ENCODE data around the gene CDSN.
A peak's percentile ranks its signal among the peaks of the same experiment; 100 is the strongest.

Gene CDSN

DNA sequence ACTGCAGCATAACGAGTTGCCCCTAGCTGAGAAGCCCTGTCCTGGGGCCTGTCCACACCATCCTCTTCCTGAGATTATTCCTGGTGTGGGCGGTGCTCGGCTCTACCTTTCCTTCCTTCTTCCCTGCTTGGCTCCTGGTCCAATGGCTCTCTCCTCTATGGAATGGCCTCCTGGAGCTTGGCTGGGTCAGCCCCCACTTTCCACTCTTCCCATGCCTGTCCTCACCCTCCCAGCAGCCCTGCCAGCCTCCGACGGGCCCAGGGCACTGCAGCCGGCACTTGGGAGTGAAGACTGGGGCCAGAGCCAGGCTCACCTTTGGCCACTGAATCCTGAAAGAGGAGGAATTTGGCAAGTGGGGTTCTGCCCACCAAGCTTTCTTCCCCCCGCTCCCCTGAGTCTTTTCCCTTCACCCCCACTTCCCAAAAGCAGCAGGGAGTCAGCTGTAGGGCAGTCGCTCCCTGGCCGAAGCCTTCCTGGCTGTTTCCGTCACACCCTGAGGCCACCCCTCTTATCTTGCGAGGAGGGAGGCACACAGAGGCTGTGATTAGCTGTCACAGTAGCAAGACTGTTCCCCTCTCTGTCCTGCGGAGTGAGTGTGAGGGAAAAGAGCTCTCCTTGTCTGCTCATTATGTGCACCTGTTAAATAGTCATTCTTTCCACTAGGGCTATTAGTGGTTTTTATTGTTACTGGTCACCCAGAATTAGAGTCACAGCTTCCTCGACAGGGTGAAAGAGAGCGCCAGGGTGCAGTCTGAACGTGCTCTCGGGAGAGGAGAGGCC is 6.3 kb upstream of the CDSN start:
- no peak overlapping the region for H3K4me3 ChIP-seq (ENCODE audit: low read depth, low read length)
- no peaks in the 10 kb centered on the region for H3K27me3 ChIP-seq (ENCODE audit: control insufficient read depth, insufficient read depth, low read length)
- no peak overlapping the region for H3K9ac ChIP-seq (ENCODE audit: low read depth, low read length)
- no peaks in the 10 kb centered on the region for H3K9me3 ChIP-seq (ENCODE audit: control insufficient read depth, insufficient read depth, low read length)
- no peak overlapping the region for H3K27ac ChIP-seq (ENCODE audit: low read depth, low read length)
- no peaks in the 10 kb centered on the region for H3K36me3 ChIP-seq (ENCODE audit: control insufficient read depth, insufficient read depth, low read length)
- H3K4me1 ChIP-seq (ENCODE audit: control insufficient read depth, insufficient read depth, low read length) = peaks cover 4% of the 10 kb centered on the region; the same call in 1 of the 2 replicates

DNA sequence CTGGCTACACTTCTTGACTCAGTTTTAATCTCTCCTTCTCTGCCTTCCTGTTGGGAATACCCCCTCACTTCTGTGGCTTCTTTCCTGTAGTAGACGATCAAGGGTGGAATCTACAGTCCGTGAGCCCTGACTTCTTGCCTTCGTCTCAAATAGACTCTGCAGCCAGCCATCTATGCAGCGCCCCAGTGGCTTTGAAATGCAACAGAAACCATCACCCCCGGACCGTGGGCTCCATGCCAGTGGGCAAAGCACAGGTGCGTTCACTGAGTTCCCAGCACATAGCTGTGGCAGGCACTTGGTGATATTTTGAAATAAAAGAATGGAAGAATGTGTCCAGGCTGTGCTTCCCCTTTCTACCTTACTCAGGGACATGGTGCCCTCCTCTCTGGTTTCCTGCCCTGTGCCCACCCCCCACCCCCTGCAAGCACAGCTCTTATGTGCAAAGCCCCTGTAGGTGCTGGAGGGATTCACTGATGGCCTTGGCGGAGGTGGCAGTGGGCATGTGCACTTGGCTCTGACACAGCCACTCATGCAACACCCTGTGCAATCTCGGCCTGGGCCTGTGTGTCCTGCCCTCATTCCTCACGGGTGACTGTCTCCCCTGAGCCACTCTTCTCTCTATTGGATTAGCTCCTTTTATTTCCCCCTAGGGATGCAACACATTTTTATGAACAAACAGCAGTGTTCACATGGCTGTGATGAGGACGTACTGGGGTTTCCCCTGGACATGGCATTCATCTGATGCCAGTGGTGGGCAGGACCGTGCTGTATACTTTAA is 5.5 kb upstream of the CDSN start:
- no peaks in the 10 kb centered on the region for H3K27me3 ChIP-seq (ENCODE audit: control insufficient read depth, insufficient read depth, low read length)
- H3K4me3 ChIP-seq (ENCODE audit: low read depth, low read length) = no peak overlapping the region
- H3K9ac ChIP-seq (ENCODE audit: low read depth, low read length) = no peak overlapping the region
- no peaks in the 10 kb centered on the region for H3K9me3 ChIP-seq (ENCODE audit: control insufficient read depth, insufficient read depth, low read length)
- no peaks in the 10 kb centered on the region for H3K36me3 ChIP-seq (ENCODE audit: control insufficient read depth, insufficient read depth, low read length)
- no peak overlapping the region for H3K27ac ChIP-seq (ENCODE audit: low read depth, low read length)
- peaks cover 4% of the 10 kb centered on the region; the same call in 1 of the 2 replicates for H3K4me1 ChIP-seq (ENCODE audit: control insufficient read depth, insufficient read depth, low read length)

DNA sequence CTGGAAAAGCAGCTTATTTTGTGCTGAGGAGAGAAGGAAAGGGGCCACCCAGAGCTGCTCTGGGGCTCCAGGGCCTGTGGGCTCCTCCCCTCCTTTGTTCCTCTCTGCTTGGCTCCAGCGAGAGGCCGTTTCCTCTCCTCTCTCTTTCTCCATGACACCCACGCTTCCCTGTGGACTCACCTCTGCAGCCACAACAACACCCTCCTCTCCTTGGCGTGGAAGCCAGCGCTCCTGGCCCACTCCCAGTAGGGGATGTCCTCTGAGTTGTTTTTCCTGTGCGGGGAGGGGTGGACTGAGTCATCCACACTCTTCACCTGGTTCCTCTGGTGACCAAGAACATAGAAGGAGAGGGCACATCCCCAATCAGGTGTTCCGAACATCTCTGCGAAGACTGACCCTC is 4.9 kb upstream of the CDSN start:
- Histone ChIP-seq H3K9me3 (ENCODE audit: control insufficient read depth, insufficient read depth, low read length) (no peaks in the 10 kb centered on the region), H3K36me3 (ENCODE audit: control insufficient read depth, insufficient read depth, low read length) (no peaks in the 10 kb centered on the region), H3K4me3 (ENCODE audit: low read depth, low read length) (no peak overlapping the region), H3K27ac (ENCODE audit: low read depth, low read length) (peak overlapping the region; percentile 48), H3K27me3 (ENCODE audit: control insufficient read depth, insufficient read depth, low read length) (no peaks in the 10 kb centered on the region), H3K9ac (ENCODE audit: low read depth, low read length) (no peak overlapping the region), H3K4me1 (ENCODE audit: control insufficient read depth, insufficient read depth, low read length) (peaks cover 4% of the 10 kb centered on the region; the same call in 1 of the 2 replicates)

DNA sequence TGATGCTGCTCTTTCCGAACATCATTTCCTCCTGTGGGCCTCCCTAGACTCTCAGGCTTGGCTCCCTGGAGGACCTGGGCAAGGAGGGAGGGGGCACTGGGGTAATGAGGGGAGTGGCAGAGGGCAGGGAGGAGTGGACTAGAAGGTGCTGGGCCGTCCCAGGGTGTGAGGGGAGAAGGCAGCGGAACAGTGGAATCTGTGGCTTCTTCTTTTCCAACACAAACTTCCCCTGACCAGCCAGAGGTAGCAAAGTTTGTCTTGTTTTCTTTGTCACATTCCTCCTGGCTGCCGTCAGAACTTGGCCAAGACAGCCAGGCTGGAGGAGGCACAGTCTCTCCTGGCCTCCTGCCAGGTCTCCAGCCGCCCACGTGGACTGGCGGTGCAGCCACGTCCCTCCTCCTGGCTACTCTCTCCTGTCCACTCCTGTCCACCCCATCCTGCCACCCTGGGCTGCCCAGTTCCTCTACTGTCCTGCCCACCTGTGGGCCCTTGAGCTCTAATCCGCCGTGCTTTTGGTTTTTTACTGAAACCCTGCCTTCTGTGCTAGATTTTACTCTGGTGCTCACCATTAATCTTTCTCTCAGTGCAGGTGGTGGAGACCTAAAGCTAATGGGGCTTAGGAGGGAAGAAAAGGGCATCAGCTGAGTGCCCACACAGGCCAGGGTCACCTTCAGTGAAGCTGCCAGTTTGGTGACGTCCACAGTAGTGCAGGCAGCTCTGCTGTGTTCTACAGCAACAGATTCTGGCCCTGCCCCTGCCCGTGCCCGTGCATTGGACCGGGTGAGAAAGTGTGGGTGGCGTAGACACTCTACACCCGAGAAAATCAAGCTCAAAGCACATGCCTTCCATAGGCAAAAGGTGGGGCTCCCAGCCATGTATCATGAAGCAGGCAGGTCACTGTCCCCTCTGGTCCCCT is 2.8 kb upstream of the CDSN start:
- Histone ChIP-seq H3K27me3 (ENCODE audit: control insufficient read depth, insufficient read depth, low read length) (no peaks in the 10 kb centered on the region), H3K4me1 (ENCODE audit: control insufficient read depth, insufficient read depth, low read length) (peaks cover 4% of the 10 kb centered on the region; the same call in 1 of the 2 replicates), H3K9me3 (ENCODE audit: control insufficient read depth, insufficient read depth, low read length) (no peaks in the 10 kb centered on the region), H3K36me3 (ENCODE audit: control insufficient read depth, insufficient read depth, low read length) (no peaks in the 10 kb centered on the region), H3K9ac (ENCODE audit: low read depth, low read length) (no peak overlapping the region), H3K27ac (ENCODE audit: low read depth, low read length) (no peak overlapping the region), H3K4me3 (ENCODE audit: low read depth, low read length) (no peak overlapping the region)

DNA sequence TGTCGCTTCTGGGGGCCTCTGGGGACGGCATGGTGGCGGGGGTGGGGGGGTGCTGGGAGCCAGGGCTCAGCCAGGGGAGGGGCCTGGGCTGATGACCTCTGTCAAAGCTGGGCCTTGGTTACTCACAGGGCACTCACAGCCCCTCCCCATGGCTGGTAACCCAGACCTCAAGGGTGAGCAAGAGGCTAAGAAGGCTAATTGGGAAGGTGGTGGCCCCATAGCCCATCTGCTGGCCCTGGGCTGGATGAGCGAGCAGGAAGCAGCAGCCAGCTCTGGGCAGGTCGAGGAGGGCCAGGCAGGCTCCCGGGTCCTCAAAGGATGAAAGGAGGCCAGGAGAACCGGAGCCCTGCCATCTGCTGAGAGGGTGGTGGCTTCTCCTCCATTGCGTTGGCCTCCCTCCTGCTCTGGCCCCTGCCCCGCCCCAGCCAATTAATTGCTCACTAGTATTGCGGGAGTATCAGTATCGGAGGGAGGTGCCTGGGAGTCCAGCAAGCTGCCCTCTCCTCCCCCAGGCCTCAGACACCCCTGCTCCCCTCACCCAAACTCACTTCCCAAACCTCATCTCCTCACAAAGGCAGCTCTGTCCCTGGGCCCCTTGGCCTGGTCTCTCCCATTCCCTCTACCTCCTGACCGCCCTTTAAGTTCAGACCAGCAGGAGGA is 1.0 kb upstream of the CDSN start:
- H3K9me3 ChIP-seq (ENCODE audit: control insufficient read depth, insufficient read depth, low read length) = no peaks in the 10 kb centered on the region
- H3K9ac ChIP-seq (ENCODE audit: low read depth, low read length) = no peak overlapping the region

DNA sequence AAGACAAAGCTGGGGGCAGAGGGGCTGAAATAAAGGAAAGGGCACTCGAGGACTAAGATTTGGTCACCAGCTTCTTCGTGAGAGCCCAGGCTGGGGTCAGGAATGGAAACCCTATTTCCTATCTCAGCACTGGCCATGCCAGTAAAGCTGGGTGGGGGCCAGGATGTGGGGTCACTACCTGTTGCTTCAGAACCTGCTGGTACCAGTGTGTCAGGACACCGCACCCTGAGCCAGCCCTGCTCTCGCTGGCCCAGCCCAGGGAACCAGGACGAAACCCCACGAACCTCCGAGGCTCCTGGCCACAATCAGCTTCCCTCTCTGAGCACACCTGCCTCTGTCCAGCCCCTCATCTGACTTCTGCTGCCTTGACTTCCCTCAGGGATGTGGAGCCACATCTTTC is 2.1 kb downstream of the CDSN start:
- H3K9ac ChIP-seq (ENCODE audit: low read depth, low read length) = no peak overlapping the region
- no peaks in the 10 kb centered on the region for H3K27me3 ChIP-seq (ENCODE audit: control insufficient read depth, insufficient read depth, low read length)
- H3K9me3 ChIP-seq (ENCODE audit: control insufficient read depth, insufficient read depth, low read length) = no peaks in the 10 kb centered on the region
- no peak overlapping the region for H3K4me3 ChIP-seq (ENCODE audit: low read depth, low read length)
- H3K36me3 ChIP-seq (ENCODE audit: control insufficient read depth, insufficient read depth, low read length) = no peaks in the 10 kb centered on the region
- H3K4me1 ChIP-seq (ENCODE audit: control insufficient read depth, insufficient read depth, low read length) = peaks cover 10% of the 10 kb centered on the region
- no peak overlapping the region for H3K27ac ChIP-seq (ENCODE audit: low read depth, low read length)

More for the DNA sequence above, 1.0 kb upstream of the CDSN start:
- Histone ChIP-seq H3K27me3 (ENCODE audit: control insufficient read depth, insufficient read depth, low read length) (no peaks in the 10 kb centered on the region), H3K4me1 (ENCODE audit: control insufficient read depth, insufficient read depth, low read length) (peaks cover 4% of the 10 kb centered on the region; the same call in 1 of the 2 replicates), H3K36me3 (ENCODE audit: control insufficient read depth, insufficient read depth, low read length) (no peaks in the 10 kb centered on the region), H3K27ac (ENCODE audit: low read depth, low read length) (no peak overlapping the region), H3K4me3 (ENCODE audit: low read depth, low read length) (no peak overlapping the region)

DNA sequence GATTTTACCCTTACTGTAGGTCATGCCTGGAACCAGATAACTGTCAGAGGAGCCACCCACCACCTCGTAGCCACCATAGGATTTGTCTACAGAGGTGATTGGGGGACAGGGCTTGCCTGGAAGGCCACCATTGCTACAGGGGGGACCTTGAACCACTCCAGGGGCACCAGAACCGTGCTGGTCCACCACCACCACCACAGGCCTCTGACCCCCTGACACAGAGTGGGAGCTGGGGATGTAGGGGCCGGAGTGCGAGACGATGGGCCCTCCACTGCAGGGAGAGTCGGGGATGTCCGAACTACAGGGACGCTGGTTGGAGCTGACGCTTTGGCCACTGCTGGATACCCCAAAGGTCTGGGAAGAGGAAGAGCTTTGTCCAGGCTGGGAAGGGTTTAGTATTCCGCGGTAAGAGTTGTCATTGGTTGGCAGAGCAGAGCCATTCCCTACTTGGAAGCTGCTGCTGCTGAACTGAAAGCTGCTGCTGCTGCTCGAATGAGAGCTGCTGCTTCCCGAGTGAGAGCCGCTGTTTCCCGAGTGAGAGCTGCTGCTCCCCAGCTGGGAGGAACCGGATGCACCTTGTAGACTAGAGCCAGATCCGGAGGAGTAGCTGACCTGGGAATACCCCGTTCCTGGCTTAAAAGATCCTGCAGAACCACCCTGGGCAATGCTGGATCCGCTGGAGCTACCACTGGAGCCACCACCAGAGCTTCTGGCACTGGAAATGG is 3.4 kb downstream of the CDSN start:
- Histone ChIP-seq H3K9ac (ENCODE audit: low read depth, low read length) (no peak overlapping the region), H3K4me3 (ENCODE audit: low read depth, low read length) (no peak overlapping the region), H3K27ac (ENCODE audit: low read depth, low read length) (no peak overlapping the region), H3K27me3 (ENCODE audit: control insufficient read depth, insufficient read depth, low read length) (no peaks in the 10 kb centered on the region), H3K9me3 (ENCODE audit: control insufficient read depth, insufficient read depth, low read length) (no peaks in the 10 kb centered on the region), H3K36me3 (ENCODE audit: control insufficient read depth, insufficient read depth, low read length) (no peaks in the 10 kb centered on the region), H3K4me1 (ENCODE audit: control insufficient read depth, insufficient read depth, low read length) (peaks cover 10% of the 10 kb centered on the region)

DNA sequence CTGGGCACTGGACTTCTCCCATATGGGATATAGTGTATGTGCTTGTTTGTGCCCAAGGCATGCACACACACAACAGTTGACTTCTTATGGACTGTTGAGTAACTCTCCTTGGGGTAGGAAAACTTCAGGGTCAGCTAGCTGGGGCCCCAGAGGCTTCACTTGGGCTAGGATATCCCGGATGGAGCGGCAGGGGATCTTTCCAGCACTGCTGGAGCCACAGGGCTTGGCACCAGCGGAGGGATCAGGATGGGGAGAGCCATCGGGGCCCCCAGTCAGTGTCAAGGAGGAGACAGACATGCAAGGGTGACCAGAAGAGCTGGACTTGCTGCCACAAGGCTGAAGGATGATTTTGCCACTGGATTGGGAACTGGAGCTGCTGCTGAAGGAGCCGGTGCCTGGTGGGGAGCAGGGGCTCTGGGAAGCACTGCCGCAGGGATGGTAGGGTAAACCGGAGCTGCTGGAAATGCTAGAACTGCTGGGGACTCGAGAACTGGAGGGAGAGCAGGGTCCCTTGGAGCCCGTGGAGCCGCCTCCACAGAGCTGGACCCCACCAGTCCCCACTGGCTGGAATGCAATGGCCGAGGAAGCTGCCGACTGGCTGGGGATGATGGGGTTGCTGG is 4.2 kb downstream of the CDSN start:
- no peaks in the 10 kb centered on the region; the same call in 1 of the 2 replicates for H3K27me3 ChIP-seq (ENCODE audit: control insufficient read depth, insufficient read depth, low read length)
- H3K9ac ChIP-seq (ENCODE audit: low read depth, low read length) = no peak overlapping the region
- H3K9me3 ChIP-seq (ENCODE audit: control insufficient read depth, insufficient read depth, low read length) = no peaks in the 10 kb centered on the region
- H3K27ac ChIP-seq (ENCODE audit: low read depth, low read length) = no peak overlapping the region
- no peak overlapping the region for H3K4me3 ChIP-seq (ENCODE audit: low read depth, low read length)
- no peaks in the 10 kb centered on the region for H3K36me3 ChIP-seq (ENCODE audit: control insufficient read depth, insufficient read depth, low read length)
- H3K4me1 ChIP-seq (ENCODE audit: control insufficient read depth, insufficient read depth, low read length) = peaks cover 12% of the 10 kb centered on the region

DNA sequence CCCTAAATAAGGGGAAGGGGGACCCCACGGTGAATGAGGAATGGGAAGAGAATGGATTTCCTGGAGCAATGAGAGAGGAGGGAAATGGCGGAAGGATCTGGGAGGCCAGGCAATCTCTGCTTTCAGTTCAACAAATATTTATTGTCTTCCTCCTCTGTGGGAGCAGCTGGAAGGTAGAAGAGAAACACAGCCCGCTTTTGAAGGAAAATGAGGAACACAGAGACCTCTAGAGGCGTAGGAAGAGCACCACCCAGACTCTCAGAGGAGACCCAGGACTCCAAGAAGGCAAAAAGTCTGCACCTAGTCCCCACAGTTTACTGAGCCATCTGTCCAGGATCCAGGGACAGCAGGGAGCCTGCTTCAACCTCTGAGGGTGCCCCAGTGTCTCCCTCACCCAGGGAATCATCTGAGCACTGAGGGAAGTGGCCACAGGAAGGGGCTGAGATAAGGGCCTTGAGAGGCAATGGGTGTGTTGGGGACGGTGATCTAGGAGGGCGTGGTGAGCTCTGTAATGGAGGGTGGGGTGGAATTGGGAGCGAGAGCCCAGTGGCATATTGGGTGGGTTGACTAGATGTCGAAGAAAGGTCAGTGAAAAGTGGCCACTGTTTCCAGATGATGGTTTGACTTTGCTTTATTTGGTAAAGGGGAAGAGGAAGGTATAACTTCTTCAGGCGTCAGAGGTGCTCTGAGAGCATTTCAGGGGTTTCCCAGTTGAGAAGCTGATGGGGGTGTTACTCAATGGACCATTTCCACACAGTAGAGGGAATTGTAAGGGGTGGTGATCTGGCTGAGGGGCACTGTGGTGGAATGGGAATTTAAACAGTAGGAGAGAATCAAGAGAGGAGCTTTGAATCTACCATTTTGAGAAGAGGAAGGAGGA is 5.0 kb downstream of the CDSN start:
- Histone ChIP-seq H3K4me3 (ENCODE audit: low read depth, low read length) (no peak overlapping the region), H3K27me3 (ENCODE audit: control insufficient read depth, insufficient read depth, low read length) (peaks cover 5% of the 10 kb centered on the region), H3K9ac (ENCODE audit: low read depth, low read length) (no peak overlapping the region), H3K4me1 (ENCODE audit: control insufficient read depth, insufficient read depth, low read length) (peaks cover 20% of the 10 kb centered on the region), H3K27ac (ENCODE audit: low read depth, low read length) (peak overlapping the region; percentile 83), H3K36me3 (ENCODE audit: control insufficient read depth, insufficient read depth, low read length) (no peaks in the 10 kb centered on the region), H3K9me3 (ENCODE audit: control insufficient read depth, insufficient read depth, low read length) (no peaks in the 10 kb centered on the region)
